DMS 273 (cell line): ENCODE data around the gene CYBC1.

Experiments
- DNase-seq: peaks from one replicate; lab custom pipeline; 2025; ENCODE audit not compliant: unreplicated experiment; lab: John Stamatoyannopoulos, UW

Gene CYBC1

DNA sequence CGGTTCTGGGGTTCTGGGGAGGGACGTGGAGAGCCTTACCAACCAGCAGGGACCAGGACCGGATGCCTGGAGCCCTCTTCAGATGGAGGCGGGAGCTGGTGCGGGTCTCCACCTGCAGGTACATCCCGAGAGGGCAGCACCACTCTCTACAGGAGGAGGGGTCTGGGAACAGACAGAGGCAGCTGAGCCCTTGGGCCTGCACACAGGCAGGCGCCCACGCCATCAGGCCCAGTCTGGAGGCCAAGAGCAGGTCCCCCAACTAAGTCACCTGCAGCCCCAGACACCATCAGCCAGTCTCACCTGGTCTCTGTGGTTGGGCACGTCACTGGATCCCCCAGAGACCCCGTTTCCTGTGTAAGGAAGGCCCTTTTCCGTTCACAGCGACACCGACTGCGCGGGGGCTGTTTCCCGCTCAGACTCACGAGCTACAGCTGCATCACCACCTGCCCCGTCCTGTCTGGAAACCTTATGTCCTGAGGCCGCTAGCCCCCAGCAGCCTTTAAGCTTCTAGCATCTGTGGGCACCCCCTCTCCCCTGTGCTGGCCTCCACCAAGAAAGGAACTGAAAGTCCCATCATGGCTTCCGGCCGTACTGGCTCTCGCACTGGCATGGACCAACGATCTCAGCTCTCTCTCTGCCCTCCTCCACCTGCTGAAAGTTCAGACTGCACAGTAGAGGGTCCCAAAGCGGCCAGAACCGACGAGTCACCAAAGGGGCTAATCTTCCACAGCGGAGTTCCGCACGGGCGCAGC, 1.2 kb downstream of the CYBC1 start:
- DNase-seq, result no peak

DNA sequence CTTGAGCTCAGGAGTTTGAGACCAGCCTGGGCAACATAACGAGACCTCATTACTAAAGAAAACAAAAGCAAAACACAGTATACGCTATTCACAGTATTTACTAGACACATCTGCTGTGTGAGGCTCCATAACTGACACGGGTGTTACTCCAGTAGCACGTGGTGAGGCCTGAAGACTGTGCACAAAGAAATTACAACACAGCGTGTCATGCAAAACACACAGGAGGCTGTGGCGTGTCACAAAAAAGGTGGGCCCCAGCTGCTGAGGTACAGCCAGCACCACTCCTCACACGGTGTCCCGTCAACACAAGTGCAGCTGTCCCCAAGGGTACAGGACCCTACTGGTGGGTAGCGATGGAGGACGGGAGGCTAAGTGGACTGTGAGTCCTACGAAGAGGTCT, 2.7 kb downstream of the CYBC1 start:
- DNase-seq, result no peak

DNA sequence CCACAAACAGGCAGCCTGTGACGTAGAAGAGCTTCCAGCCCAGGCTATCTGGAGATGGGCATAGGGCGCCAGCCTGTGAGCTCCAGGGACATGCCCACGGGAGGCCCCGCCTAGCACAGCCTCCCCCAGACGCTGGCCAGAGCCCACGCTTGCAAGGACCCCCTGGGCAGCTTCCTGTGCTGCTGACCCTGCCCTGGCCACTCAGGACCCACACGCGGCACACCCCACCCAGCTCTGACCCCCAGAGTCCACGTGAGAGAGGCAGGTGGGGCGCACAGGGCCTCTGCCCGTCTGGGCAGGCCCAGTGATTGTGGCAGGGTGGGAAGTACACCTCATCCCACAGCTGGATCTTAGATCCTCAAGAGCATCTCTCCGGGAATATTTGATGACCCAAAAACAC, 3.9 kb downstream of the CYBC1 start:
- no peak for DNase-seq

DNA sequence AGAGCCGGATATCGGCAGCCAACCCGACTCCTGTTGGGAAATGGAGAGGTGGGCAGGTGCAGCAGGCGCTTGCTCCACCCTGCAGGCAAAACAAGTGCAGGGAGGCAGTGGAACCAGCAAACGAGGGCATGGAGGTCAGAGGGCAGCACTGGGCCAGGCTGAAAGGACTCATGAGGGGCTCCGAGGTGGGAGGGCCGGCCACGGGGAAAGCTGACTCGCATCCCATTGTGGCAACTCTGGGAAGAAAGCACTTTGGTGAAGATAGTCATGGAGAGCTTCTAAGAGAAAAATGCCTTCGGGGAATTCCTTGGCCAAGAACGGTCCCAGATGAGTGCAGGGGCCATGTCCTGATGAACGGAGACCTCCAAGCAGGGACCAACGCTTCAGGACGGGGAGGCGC, 4.4 kb downstream of the CYBC1 start:
- no peak for DNase-seq

DNA sequence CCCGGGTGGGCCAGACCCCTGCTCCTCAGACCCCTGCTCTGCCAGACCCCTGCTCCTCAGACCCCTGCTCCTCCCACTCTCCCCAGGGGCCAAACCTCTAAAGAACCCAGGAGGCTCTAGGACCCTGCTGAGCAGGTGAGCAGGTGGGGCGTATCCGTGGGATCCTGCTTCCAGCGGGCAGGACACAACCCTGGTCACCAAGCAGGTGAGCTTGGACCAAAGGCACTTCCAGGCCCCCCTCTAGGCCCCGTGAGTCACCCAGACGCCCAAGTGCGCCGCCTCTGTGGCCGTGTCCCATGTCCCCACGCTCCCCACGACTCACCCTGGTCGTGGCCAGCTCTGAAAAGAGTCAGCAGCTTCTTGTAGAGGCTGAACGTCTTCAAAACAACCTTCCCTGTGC, 5.0 kb downstream of the CYBC1 start:
- no peak for DNase-seq

DNA sequence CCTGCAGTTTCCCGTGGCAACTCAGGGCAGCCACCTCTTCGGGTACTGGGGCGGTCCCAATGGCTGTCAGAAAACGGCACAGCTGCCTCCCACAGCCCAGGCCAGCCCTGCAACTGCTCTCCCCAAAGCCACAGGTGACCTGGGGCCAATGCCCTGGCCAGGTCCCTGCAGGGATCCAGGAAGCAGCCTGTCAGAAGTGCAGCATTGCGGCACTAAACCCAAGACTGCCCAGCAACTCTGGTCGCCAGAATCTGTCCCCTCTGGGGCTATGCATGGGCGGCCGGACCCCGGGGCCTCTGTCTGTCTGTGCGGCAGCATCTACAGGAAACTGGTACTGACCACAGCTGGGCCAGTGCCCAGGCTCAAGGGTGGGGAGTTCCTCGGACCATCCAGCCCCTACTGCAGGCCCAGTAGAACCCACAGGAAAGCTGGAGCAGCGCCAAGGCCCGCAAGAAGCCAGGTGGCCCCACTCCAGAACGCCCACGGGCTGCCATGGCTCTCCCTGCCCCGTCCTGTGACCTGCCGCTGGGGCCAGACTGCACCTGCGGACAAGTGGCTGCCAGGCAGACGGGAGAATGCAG, 5.5 kb downstream of the CYBC1 start:
- DNase-seq, result no peak

DNA sequence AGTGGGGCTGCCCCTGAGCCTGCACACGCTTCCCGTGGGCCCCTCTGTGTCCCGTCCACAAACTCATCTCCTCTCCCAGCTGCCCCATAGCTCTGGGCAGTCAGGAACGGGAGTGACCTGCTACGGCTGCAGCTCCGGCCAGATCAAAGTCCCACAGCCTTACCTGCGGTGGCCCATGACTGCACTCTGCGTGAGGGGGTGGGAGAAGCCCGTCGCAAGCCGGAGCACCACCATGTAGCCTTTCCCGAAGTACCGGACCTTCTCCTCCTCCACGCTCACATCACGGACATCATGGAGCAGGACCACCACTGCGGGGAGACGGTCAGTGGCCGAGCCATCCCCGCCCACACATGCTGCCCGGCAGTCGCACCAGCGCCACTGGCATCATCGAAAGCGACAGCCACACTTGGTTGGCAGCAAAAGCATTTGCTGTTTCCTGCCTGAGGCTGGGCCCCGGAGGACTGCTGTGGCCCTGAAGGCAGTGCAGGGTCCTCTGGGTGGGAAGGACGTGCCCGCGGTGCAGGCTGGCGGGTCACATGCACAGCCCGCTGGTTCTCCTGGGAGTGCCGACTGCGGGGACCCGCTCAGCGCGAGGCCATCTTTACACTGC, 6.2 kb downstream of the CYBC1 start:
- no peak for DNase-seq

DNA sequence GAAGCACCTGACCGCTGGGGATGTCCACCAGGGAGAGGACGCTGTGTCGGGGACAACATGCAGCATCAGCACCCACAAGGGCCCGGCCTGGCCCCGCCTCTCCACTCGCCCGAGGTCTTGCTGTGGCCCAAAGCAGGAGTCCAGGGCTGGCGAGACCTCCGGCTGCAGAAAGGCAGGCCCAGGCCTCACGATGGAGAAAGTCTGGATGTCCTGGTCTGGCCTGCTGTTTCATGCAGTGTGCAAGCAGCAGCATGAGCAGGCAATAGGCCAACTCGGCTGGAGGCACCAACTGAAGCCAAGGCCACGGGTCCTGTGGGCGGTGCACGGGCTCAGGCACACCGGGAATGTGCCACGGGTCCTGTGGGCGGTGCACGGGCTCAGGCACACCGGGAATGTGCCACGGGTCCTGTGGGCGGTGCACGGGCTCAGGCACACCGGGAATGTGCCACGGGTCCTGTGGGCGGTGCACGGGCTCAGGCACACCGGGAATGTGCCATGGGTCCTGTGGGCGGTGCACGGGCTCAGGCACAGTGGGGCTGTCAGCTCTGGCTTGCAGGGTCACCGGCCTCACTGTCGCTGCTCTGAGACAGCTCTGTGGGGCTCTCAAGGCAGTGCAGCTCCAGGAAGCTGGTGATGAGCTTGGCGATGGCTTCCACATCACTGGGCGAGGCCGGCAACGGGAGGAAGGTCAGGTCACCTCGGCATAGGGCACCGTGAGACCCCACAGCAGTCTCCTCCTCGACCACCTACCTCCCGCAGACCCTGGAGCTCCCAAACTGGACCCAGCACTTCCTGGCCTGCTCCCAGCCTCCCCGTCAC, 6.9 kb downstream of the CYBC1 start:
- DNase-seq, result no peak

DNA sequence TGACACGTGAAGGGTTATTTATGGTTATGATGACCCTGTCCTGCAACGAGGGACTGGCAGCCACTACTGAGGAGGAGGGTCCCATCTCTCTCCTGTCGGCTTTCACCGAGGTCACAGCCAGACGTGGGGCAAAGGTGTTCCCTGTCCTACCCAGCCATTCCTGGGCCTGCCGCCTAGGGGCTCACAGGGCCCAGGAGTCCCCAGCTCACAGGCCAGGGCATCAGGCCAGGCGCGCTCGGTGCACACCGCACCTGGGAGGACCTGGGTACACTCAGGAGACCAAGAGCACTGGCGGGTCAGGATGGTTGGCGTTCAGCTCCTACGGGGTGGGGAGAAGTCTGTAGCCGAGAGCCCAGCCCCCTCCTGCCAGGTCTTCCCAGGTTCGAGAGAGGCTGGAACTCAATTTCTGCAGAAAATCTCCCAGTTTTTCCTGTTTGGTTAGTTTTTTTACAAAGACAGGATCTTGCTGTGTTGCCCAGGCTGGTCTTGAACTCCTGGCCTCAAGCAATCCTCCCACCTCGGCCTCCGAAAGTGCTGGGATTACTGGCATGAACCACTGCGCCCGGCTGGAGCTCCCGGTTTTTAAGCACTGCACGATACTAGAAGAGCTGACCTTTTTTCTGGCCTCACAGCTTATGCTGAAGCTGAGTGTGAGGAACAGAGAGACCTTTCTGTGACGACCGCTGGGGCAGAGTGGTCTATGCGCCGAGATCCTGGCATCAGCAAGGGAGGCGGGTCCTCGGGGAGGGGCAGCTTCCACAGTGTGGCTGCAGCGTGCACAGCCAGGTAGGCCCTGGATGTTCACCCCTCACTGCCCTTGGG, 7.7 kb downstream of the CYBC1 start:
- no peak for DNase-seq

DNA sequence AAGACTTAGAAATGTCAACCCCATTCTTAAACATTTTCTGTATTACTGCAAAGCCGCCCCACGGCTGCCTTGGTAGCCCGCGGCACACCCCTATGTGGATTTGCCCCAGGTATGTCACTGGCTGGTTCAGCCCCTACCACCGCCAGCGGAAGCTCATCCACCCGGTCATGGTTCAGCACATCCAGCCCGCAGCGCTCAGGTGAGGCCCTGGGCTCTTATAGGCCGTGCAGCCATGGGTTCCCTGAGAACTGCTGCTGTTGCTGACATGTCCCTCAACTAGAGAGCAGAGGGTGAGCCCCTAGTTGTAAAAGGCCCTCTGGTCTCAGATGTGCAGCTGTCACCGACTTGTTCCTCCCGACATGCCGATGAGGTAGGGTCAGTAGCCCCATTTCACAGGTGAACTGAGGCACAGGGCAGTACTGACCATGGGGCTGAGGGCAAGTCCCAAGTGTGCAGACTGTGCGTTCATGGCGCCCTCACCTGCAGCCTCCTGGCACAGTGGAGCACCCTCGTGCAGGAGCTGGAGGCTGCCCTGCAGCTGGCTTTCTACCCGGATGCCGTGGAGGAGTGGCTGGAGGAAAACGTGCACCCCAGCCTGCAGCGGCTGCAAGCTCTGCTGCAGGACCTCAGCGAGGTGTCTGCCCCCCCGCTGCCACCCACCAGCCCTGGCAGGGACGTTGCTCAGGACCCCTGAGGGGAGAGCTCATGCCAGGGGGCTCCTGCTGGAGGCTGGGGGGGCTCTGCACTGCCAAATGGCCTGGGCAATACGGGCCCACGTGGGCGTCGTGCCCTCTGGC, 8.7 kb downstream of the CYBC1 start:
- DNase-seq, result no peak

DNA sequence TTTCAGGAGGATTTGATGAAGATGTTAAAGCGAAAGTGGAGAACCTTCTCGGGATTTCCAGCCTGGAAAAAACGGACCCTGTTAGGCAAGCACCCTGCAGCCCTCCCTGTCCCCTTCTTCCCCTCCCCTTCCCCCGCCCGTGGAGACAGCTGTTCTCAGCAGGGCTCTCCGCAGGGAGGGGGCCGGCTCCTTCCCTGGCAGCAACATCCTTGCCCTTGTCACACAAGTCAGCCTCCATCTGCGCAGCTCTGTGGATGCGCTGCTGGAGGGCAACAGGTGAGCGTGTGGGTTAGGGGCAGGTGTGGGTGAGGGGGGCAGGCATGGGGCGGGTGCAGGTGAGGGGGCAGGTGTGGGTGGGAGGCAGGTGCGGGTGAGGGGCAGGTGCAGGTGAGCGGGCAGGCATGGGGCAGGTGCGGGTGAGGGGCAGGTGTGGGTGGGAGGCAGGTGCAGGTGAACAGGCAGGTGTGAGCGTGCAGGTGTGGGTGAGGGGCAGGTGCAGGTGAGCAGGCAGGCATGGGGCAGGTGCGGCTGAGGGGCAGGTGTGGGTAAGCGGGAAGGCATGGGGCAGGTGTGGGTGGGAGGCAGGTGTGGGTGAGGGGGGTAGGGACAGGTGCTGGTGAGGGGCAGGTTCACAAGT, 9.4 kb downstream of the CYBC1 start:
- peak; percentile 86 for DNase-seq

DNA sequence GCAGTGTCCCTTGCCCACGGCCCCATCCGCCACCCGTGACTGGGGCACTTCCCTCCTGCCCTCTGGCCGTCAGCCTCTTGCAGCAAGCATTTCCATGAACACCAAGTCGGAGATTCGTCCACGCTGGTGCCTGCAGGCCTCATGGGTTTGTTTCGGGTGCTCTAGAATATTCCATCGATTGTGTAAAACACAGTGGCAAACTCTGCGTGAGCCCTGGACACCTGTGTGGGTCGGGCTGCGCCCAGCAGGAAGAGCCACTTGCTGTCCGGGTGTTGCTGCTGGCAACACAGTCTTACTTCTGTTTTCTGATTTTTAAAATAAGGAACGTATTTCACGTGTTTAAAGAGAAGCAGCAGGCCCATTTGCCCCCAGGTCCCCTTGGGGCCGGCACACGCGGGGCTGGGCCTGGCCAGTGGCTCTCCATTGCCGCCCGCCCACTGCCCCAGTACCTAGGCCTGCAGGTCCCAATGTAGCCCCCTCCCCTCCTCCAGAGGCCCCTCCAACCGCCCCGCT, 10.0 kb downstream of the CYBC1 start:
- no peak for DNase-seq

DNA sequence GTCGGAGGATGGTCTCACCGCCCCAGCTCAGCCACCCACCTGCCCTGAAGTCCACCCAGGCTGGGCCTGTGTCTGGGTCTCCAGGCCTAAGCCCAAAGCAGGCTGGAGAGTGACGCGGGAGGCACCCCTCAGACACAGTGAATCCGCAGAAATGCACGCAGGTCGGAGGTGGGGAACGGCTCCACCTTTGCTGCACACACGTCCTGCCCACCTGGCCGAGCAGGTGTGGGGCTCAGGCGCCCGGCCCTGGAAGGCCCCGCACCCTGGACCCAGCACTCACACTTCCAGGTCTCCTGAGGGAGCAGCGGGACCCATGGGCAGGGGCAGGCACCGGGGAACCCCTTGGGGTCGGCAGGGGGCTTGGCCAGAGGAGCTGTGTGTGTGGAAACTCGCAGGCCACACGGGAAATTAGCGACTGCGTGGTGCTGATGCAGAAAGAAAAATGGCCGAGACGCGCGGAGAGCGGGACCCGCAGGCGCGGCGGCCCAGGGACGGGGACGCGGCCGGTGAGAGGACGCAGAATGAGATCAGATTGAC, 10.7 kb downstream of the CYBC1 start:
- DNase-seq, result no peak

DNA sequence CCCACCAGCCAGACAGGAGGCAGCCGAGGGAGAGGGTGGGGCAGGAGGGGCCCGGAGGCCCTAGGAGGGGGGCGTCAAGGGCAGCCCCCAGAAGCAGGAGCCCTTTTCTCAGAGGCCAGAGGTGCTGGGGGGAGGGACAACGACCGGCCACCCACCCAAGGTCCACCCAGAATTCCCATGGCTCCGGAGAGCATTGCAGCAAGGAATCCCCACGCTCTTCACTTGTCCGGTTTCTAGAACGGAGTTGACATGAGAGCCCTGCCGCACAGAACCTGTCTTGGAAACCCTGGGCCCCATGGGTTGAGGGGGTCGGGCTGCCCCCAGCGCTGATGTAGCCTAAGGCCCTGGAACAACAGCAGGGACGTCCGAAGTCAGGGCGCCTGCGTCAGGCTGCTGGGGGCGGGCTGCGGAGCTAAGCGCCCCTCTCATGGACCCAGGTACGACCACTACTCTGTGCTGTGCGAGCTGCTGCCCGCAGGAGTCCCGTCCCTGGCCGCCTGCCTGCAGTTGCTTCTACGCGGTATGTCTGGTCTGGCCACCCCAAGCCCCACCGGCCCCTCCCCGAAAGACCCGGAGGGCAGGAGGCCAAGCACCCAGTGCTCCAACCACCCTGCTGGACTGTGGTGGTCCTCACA, 11.2 kb downstream of the CYBC1 start:
- no peak for DNase-seq

DNA sequence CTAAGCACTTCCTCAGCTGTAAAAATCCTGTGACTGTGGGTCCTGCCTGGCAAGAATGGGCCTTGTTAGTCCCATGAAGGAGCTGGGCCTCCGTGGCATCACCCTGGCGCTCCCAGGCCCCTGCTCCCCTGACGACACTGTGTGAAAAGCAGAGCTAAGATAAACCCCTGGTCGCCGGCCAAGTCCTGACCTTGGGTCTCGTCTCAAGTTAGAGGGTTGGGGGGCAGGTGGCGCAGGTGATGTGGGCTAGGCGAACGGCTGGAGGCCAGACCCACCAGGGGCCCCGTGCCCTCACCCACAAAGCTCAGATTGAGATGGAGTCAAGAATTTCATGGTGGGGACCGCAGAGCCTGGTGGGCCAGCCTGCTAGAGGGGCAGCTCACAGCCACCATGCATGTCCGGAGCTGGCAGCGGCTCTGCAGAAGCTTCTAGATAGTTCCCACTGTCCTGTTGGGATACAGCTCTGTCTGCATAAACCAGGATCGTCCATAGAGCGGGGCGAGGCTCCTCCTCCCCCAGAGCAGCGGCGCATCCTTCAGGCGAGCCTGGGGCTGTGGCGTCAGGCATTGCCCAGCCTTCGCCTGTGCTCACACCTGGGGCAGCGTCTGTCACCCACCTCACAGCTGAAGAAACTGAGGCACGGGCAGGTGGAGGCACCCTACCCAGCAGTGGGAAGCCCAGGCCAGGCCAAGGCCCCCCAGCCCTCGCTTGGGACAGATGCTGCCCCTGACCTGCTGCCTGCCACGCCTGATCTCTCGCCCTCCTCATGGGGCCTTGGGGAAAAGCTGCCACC, 12.0 kb downstream of the CYBC1 start:
- no peak for DNase-seq

DNA sequence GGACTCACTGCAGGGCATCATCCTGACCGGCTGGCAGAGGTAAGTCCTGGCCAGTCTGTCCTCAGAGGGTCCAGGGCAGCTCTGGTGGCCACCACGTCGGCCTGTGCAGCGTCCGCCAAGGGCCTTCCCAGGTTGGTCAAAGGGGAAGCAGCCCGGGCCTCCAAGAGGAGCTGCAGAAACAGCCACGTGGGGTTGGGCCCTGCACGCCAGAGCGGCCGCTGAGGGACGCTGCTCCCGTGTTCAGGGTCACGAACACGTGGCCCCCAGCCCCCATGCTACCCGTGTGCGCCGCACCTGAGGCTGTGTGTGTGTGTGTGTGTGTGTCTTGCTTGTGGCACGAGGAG, 13.3 kb downstream of the CYBC1 start:
- no peak for DNase-seq

DNA sequence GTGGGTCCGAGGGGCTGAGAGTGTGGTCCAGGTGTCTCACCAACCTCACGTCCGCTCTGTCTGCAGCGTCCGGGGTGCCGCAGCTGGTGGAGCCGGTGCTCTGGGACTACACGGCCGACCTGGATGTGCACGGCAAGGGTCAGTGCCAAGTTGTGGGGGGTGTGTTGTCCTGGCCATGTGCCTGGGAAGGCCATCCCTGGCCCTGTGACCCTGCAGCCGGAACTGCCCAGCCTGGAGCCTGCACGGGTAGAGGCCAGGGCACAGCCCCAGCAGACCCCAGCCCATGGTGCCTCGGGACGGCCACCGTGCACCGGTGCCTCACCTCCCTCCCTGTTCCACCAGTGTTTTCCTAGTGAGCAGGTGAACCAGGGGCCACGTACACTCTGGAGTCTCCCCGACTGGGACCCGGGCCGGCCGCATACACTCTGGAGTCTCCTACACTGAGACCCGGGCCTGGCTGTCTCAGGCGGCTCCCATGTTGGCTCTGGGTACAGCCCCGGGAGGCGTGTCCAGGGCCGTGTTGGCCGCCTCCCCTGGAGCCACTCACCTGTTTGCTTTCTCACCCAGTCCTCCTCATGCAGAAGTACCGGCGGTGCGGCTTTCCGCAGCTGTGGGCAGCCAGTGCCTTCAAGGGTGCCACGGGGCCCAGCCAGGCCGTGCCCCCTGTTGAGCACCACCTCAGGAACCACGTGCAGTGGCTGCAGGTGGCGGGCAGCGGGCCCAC, 13.8 kb downstream of the CYBC1 start:
- DNase-seq, result no peak
